H1 (cell line): ENCODE results near the gene SEC61B. TPM values are rescaled to one million over a fixed set of nuclear protein-coding genes. Genes with fewer than 3 reads are reported as not detected.

Experiments
- CTCF ChIA-PET: fragments of 300-600 bp; sonication (Branson Sonifier 250); formaldehyde crosslinking; loops from one replicate; lab custom pipeline; 2021; ENCODE audit not compliant: partially characterized antibody; lab: Charles Lee
- POLR2A ChIA-PET: fragments of 300-600 bp; sonication (Branson Sonifier 250); formaldehyde crosslinking; loops from one replicate; lab custom pipeline; 2021; ENCODE audit warnings: inconsistent platforms; ENCODE audit not compliant: partially characterized antibody; lab: Charles Lee
- DNase-seq, 2 experiments: peaks; one replicate each; pipeline versions ENCODE4 v3.0.0 to v3.0.0-alpha.2; 2010 to 2022; ENCODE audit warnings: low spot score in 2 of 2, low read depth in 1 of 2, mixed read lengths in 1 of 2
- FAIRE-seq: peaks from 2 replicates; lab custom pipeline; 2011; peaks lifted over from hg19 to GRCh38; lab: Jason Lieb, UNC
- H2AFZ ChIP-seq: 2 replicates; pipeline ENCODE4 v1.8.1; 2012; ENCODE audit warnings: low read length, inconsistent platforms
- H2AK5ac ChIP-seq: 2 replicates; pipeline ENCODE4 v1.6.1; 2013; ENCODE audit warnings: low read depth, low read length
- H2BK120ac ChIP-seq: replicated peaks from 2 replicates; pipeline ENCODE3; 2013; ENCODE audit warnings: low read depth, low read length, inconsistent platforms
- H2BK12ac ChIP-seq: 2 replicates; pipeline ENCODE4 v1.6.1; 2013; ENCODE audit warnings: low read depth, low read length
- H2BK15ac ChIP-seq: 2 replicates; pipeline ENCODE4 v1.6.1; 2013; ENCODE audit warnings: low read length
- H2BK20ac ChIP-seq: 2 replicates; pipeline ENCODE4 v1.6.1; 2013; ENCODE audit warnings: low read length
- H2BK5ac ChIP-seq: 2 replicates; pipeline ENCODE4 v1.6.1; 2013; ENCODE audit warnings: low read depth, low read length
- H3K14ac ChIP-seq: 2 replicates; pipeline ENCODE4 v1.6.1; 2013; ENCODE audit warnings: inconsistent platforms; ENCODE audit not compliant: insufficient read length
- H3K18ac ChIP-seq: 2 replicates; pipeline ENCODE4 v1.6.1; 2013; ENCODE audit warnings: low read length; ENCODE audit errors: extremely low read depth
- H3K23ac ChIP-seq: 2 replicates; pipeline ENCODE4 v1.6.1; 2013; ENCODE audit warnings: inconsistent platforms; ENCODE audit not compliant: insufficient read length
- H3K23me2 ChIP-seq: 2 replicates; pipeline ENCODE4 v1.6.1; 2013; ENCODE audit warnings: low read depth, low read length
- H3K27ac ChIP-seq: 2 replicates; pipeline ENCODE4 v1.6.1; 2011; ENCODE audit warnings: low read depth, low read length, inconsistent platforms
- H3K27me3 ChIP-seq, 4 experiments: replicated peaks in 1 of 4; 1 replicate in 1 of 4; 2 replicates in 3 of 4; pipeline versions ENCODE4 v1.6.1 to v1.8.1; 2011 to 2013; ENCODE audit warnings: low read length in 3 of 4, mild to moderate bottlenecking in 3 of 4, inconsistent platforms in 2 of 4, mixed read lengths in 2 of 4, moderate library complexity in 1 of 4; ENCODE audit not compliant: control insufficient read depth in 3 of 4, insufficient read depth in 3 of 4; ENCODE audit errors: extremely low read depth in 1 of 4
- H3K36me3 ChIP-seq, 4 experiments: 2 replicates each; pipeline versions ENCODE4 v1.6.1 to v1.8.1; 2011 to 2013; ENCODE audit warnings: mild to moderate bottlenecking in 4 of 4, low read length in 3 of 4, moderate library complexity in 2 of 4, control low read depth in 1 of 4, inconsistent platforms in 1 of 4; ENCODE audit not compliant: insufficient read depth in 4 of 4, control insufficient read depth in 2 of 4
- H3K4ac ChIP-seq: replicated peaks from 2 replicates; pipeline ENCODE3; 2013; ENCODE audit warnings: low read length, low read depth, mixed read lengths, inconsistent platforms; ENCODE audit not compliant: insufficient read length
- H3K4me1 ChIP-seq, 4 experiments: replicated peaks in 1 of 4; 1 replicate in 1 of 4; 2 replicates in 3 of 4; pipeline versions ENCODE4 v1.6.1 to v1.8.1; 2011 to 2013; ENCODE audit warnings: low read length in 3 of 4, inconsistent platforms in 2 of 4, mixed read lengths in 1 of 4; ENCODE audit not compliant: insufficient read depth in 4 of 4, control insufficient read depth in 3 of 4
- H3K4me2 ChIP-seq, 2 experiments: 2 replicates each; pipeline versions ENCODE4 v1.6.1 to v1.8.1; 2011 to 2013; ENCODE audit warnings: low read depth in 2 of 2, low read length in 2 of 2, control low read depth in 1 of 2, inconsistent platforms in 1 of 2, mild to moderate bottlenecking in 1 of 2; ENCODE audit not compliant: insufficient read depth in 1 of 2
- H3K4me3 ChIP-seq, 4 experiments: fragments of 200-600, 300-600 bp in 1 of 4; sonication (generic), shearing (Covaris generic), sonication (Bioruptor Twin) in 1 of 4; 2 replicates each; pipeline versions ENCODE4 v1.5.1 to v1.8.1; 2011 to 2016; ENCODE audit warnings: low read length in 4 of 4, low read depth in 3 of 4, control low read depth in 2 of 4, inconsistent platforms in 2 of 4, mild to moderate bottlenecking in 2 of 4, mixed read lengths in 1 of 4, moderate library complexity in 1 of 4; ENCODE audit not compliant: insufficient read depth in 2 of 4; ENCODE audit errors: extremely low read depth in 1 of 4
- H3K56ac ChIP-seq: replicated peaks from 2 replicates; pipeline ENCODE3; 2013; ENCODE audit warnings: low read depth, mild to moderate bottlenecking, mixed read lengths, low read length, inconsistent platforms; ENCODE audit not compliant: insufficient read length
- H3K79me1 ChIP-seq: 2 replicates; pipeline ENCODE4 v1.6.1; 2013; ENCODE audit warnings: low read depth, low read length, control low read depth
- H3K79me2 ChIP-seq, 2 experiments: 2 replicates each; pipeline versions ENCODE4 v1.6.1 to v1.8.1; 2012 to 2013; ENCODE audit warnings: low read length in 2 of 2, mild to moderate bottlenecking in 2 of 2, inconsistent platforms in 1 of 2; ENCODE audit not compliant: insufficient read depth in 2 of 2, control insufficient read depth in 1 of 2
- H3K9ac ChIP-seq, 4 experiments: replicated peaks in 1 of 4; 1 replicate in 1 of 4; 2 replicates in 3 of 4; pipeline versions ENCODE4 v1.6.1 to v1.8.1; 2011 to 2013; ENCODE audit warnings: low read depth in 3 of 4, low read length in 3 of 4, control low read depth in 2 of 4, mild to moderate bottlenecking in 2 of 4, moderate library complexity in 2 of 4, inconsistent platforms in 1 of 4; ENCODE audit errors: extremely low read depth in 1 of 4
- H3K9me3 ChIP-seq, 2 experiments: 2 replicates each; pipeline versions ENCODE4 v1.6.1 to v1.8.1; 2012 to 2013; ENCODE audit warnings: mild to moderate bottlenecking in 2 of 2, moderate library complexity in 2 of 2, control low read depth in 1 of 2, inconsistent platforms in 1 of 2, low read depth in 1 of 2, low read length in 1 of 2, mixed read lengths in 1 of 2; ENCODE audit not compliant: insufficient read depth in 2 of 2
- H4K20me1 ChIP-seq, 2 experiments: replicated peaks in 1 of 2; 2 replicates each; pipeline versions ENCODE3 to v1.8.1; 2011 to 2013; ENCODE audit warnings: inconsistent platforms in 2 of 2, low read length in 2 of 2, mild to moderate bottlenecking in 1 of 2; ENCODE audit not compliant: insufficient read depth in 2 of 2, control insufficient read depth in 1 of 2
- H4K5ac ChIP-seq: 2 replicates; pipeline ENCODE4 v1.6.1; 2013; ENCODE audit warnings: low read length, low read depth, mixed read lengths, inconsistent platforms; ENCODE audit not compliant: insufficient read length
- H4K8ac ChIP-seq: 2 replicates; pipeline ENCODE4 v1.8.0; 2013; ENCODE audit warnings: mild to moderate bottlenecking, moderate library complexity, low read length, inconsistent platforms; ENCODE audit not compliant: insufficient read depth; ENCODE audit errors: extremely low read depth
- H4K91ac ChIP-seq: replicated peaks from 2 replicates; pipeline ENCODE3; 2013; ENCODE audit warnings: low read length, mixed read lengths, inconsistent platforms; ENCODE audit not compliant: insufficient read length
- ASH2L ChIP-seq: fragments of 200-600, 300-600 bp; sonication (generic); IDR thresholded peaks from one replicate; pipeline ENCODE4 v1.7.1; 2017; ENCODE audit warnings: low read length
- BCL11A ChIP-seq, 2 experiments: IDR thresholded peaks; one replicate each; pipeline ENCODE4 v1.6.1; 2011; ENCODE audit warnings: low read depth in 2 of 2, low read length in 2 of 2, mild to moderate bottlenecking in 2 of 2
- GTF2F1 ChIP-seq: IDR thresholded peaks from 2 replicates; pipeline ENCODE4 v1.6.1; 2012; ENCODE audit warnings: low read depth, low read length, improper control_type of control experiment, borderline replicate concordance
- NANOG ChIP-seq: IDR thresholded peaks from 2 replicates; pipeline ENCODE4 v1.6.1; 2011; ENCODE audit warnings: low read length, low read depth, mild to moderate bottlenecking, inconsistent platforms; ENCODE audit not compliant: insufficient read depth, poor library complexity, severe bottlenecking
- POLR2AphosphoS5 ChIP-seq: IDR thresholded peaks from 2 replicates; pipeline ENCODE4 v1.6.1; 2011; ENCODE audit warnings: low read depth, low read length
- RBBP5 ChIP-seq: IDR thresholded peaks from 2 replicates; pipeline ENCODE4 v1.7.1; 2012; ENCODE audit warnings: low read depth, mild to moderate bottlenecking, inconsistent platforms, low read length, moderate library complexity, borderline replicate concordance
- RFX5 ChIP-seq: IDR thresholded peaks from 2 replicates; pipeline ENCODE4 v1.6.1; 2011; ENCODE audit warnings: low read depth, low read length, improper control_type of control experiment, borderline replicate concordance
- SIRT6 ChIP-seq: IDR thresholded peaks from one replicate; pipeline ENCODE4 v1.7.1; 2012; ENCODE audit warnings: low read length, inconsistent platforms
- SRF ChIP-seq: IDR thresholded peaks from 2 replicates; pipeline ENCODE4 v1.6.1; 2011; ENCODE audit warnings: mild to moderate bottlenecking, low read depth, low read length, moderate library complexity
- TCF12 ChIP-seq: IDR thresholded peaks from 2 replicates; pipeline ENCODE4 v1.6.1; 2011; ENCODE audit warnings: low read depth, mild to moderate bottlenecking, low read length
- YY1 ChIP-seq: IDR thresholded peaks from 2 replicates; pipeline ENCODE4 v1.6.1; 2011; ENCODE audit warnings: low read depth, mild to moderate bottlenecking, low read length
- WGBS, 2 experiments: shearing (Covaris generic) in 1 of 2; methylation state at CpG; one replicate each; pipeline versions ENCODE4 v1.1.6 to v1.1.7; 2013 to 2015; ENCODE audit warnings: low lambda C conversion rate in 2 of 2, mixed read lengths in 2 of 2, inconsistent platforms in 1 of 2, low coverage in 1 of 2, missing lambda C conversion rate in 1 of 2; ENCODE audit not compliant: insufficient replicate concordance in 2 of 2, insufficient coverage in 1 of 2, insufficient read length in 1 of 2; ENCODE audit errors: extremely low coverage in 1 of 2, missing lambda C conversion rate in 1 of 2; 5-methylcytosine and 5-hydroxymethylcytosine counted together
- polyA plus RNA-seq, 7 experiments: library from polyadenylated mRNA; depleted of rRNA in 3 of 7; stranded (reverse) in 5 of 7; unstranded in 2 of 7; fragments of >200 nt in 5 of 7; fragments of 200-250 nt in 2 of 7; gene quantifications; 1 replicate in 5 of 7; 2 replicates in 1 of 7; 4 replicates in 1 of 7; pipeline versions ENCODE4 v1.2.1 to v1.2.3, GENCODE V29; 2011 to 2013; ENCODE audit warnings: missing spikeins in 2 of 7, mixed read lengths in 2 of 7
- total RNA-seq: library from RNA; stranded (reverse); fragmentation: NEBNext Ultra II Directional; extraction: Animal tissue kit (Norgen Biotek cat#: 25700); gene quantifications from 2 replicates; pipeline ENCODE4 v1.2.1, GENCODE V29; 2021
- TF ChIP-seq, protein P1 (sequence below): IDR thresholded peaks from 2 replicates; pipeline ENCODE4 v1.6.1; 2011; ENCODE audit warnings: low read depth, mild to moderate bottlenecking, low read length; ENCODE audit not compliant: insufficient read depth

SEC61B gene
- total and polyA plus RNA-seq, 2 of the 8 experiments (the other 6 are each of a cell fraction or from before 2014, with no cell fraction given) = 155 to 379 TPM

- Histone ChIP-seq H3K36me3 (no peaks in the 10 kb centered on the region), H3K23me2 (no peaks in the 10 kb centered on the region), H3K18ac (no peak overlapping the region), H2BK12ac (no peak overlapping the region), H4K5ac (no peak overlapping the region), H3K56ac (no peak overlapping the region), H3K9ac (no peak overlapping the region), H3K4ac (no peak overlapping the region), H3K14ac (no peak overlapping the region), H3K79me1 (no peaks in the 10 kb centered on the region), H4K91ac (no peak overlapping the region), H2BK120ac (no peak overlapping the region), H2BK20ac (no peak overlapping the region), H2AK5ac (no peak overlapping the region), H4K8ac (no peak overlapping the region), H3K27me3 (no peaks in the 10 kb centered on the region), H2BK15ac (no peak overlapping the region), H3K4me1 (0 out of 7 replicates have a peak, but pooled peaks cover 0 to 1% (median 0%) of the 10 kb centered on the region in 4 experiments), H3K4me2 (no peak overlapping the region; a peak in 1 of 4 replicates), H2AFZ (peak overlapping the region; percentile 17; the same call in 1 of the 2 replicates), H3K23ac (no peak overlapping the region), H3K27ac (no peak overlapping the region), H3K9me3 (no peaks in the 10 kb centered on the region), H4K20me1 (no peaks in the 10 kb centered on the region), H3K4me3 (no peak overlapping the region), H2BK5ac (no peak overlapping the region), H3K79me2 (no peaks in the 10 kb centered on the region)
- TF ChIP-seq SRF (no peak), NANOG (no peak), BCL11A (IDR thresholded peaks at IDR 0.05; ENCODE audit: low read depth in 2 of 2, low read length in 2 of 2) (no peak), POLR2AphosphoS5 (no peak), RFX5 (no peak), GTF2F1 (no peak), RBBP5 (no peak), TCF12 (no peak), ASH2L (no peak), SIRT6 (no peak), YY1 (no peak)
- TF ChIP-seq, protein P1, sequence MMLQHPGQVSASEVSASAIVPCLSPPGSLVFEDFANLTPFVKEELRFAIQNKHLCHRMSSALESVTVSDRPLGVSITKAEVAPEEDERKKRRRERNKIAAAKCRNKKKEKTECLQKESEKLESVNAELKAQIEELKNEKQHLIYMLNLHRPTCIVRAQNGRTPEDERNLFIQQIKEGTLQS = no peak
- CTCF ChIA-PET = interaction anchor here (0.6 to 9.9 kb wide), 9 partner anchors 12 to 352 kb away, joined by 3 to 105 read pairs (median 4); no protein-coding TSS in a partner anchor
- DNase-seq (no peak), FAIRE-seq (no peak)
- 80% methylated on average over 9 of the region's 9 CpGs; no CpG with 5 or more reads in 1 of the 2 experiments for WGBS, 2 experiments
- POLR2A ChIA-PET = interaction anchor here (1.2 to 2.2 kb wide), 3 partner anchors 8 to 17 kb away, joined by 3 to 7 read pairs (median 3); no protein-coding TSS in a partner anchor
Observed at GRCh38 chr9:99197987-99198386, 24.1 kb upstream of the SEC61B start.
